ENCODE measurements around the gene FAM187B. TPM values are rescaled to one million over a fixed set of nuclear protein-coding genes. Genes with fewer than 3 reads are reported as not detected.

Gene FAM187B
- total and polyA plus RNA-seq, 2 donors from 2014 or later: not detected

- DNase-seq: no peak
- H3K4me3 ChIP-seq (ENCODE audit: low read length in 3 of 3): no peak overlapping the region
- H3K36me3 ChIP-seq (ENCODE audit: control insufficient read depth in 2 of 3, insufficient read depth in 3 of 3, low read length in 3 of 3): no peaks in the 10 kb centered on the region
- FAIRE-seq: no peak
- intact Hi-C loops (cut with DNase I): no loop called here
- no peaks in the 10 kb centered on the region for H3K9me3 ChIP-seq (ENCODE audit: control insufficient read depth in 2 of 3, insufficient read depth in 1 of 3, low read length in 3 of 3)
- no peak for TF ChIP-seq CTCF (IDR thresholded peaks at IDR 0.05; ENCODE audit: borderline replicate concordance, extremely low read depth, insufficient read depth)
- H3K27me3 ChIP-seq (ENCODE audit: control insufficient read depth, insufficient read depth, low read length): no peaks in the 10 kb centered on the region
- no peak overlapping the region for H3K9ac ChIP-seq (ENCODE audit: low read length in 3 of 3)
- H3K27ac ChIP-seq (ENCODE audit: low read depth in 2 of 2, low read length in 2 of 2): no peak overlapping the region
- no peaks in the 10 kb centered on the region for H3K4me1 ChIP-seq (ENCODE audit: control insufficient read depth in 2 of 3, insufficient read depth in 2 of 3, low read depth in 1 of 3, low read length in 3 of 3)
Observed at GRCh38 chr19:35178701-35179100, 49.8 kb downstream of the FAM187B start.

- Histone ChIP-seq H3K4me1 (ENCODE audit: control insufficient read depth in 2 of 3, insufficient read depth in 2 of 3, low read depth in 1 of 3, low read length in 3 of 3) (no peaks in the 10 kb centered on the region), H3K27ac (ENCODE audit: low read depth in 2 of 2, low read length in 2 of 2) (no peak overlapping the region), H3K27me3 (ENCODE audit: control insufficient read depth, insufficient read depth, low read length) (no peaks in the 10 kb centered on the region), H3K4me3 (ENCODE audit: low read length in 3 of 3) (no peak overlapping the region), H3K36me3 (ENCODE audit: control insufficient read depth in 2 of 3, insufficient read depth in 3 of 3, low read length in 3 of 3) (no peaks in the 10 kb centered on the region), H3K9me3 (ENCODE audit: control insufficient read depth in 2 of 3, insufficient read depth in 1 of 3, low read length in 3 of 3) (no peaks in the 10 kb centered on the region), H3K9ac (ENCODE audit: low read length in 3 of 3) (no peak overlapping the region)
- FAIRE-seq (no peak), DNase-seq (no peak)
- intact Hi-C loops (cut with DNase I): no loop called here
- TF ChIP-seq CTCF (IDR thresholded peaks at IDR 0.05; ENCODE audit: borderline replicate concordance, extremely low read depth, insufficient read depth): no peak
Observed at GRCh38 chr19:35177377-35178274, 50.9 kb downstream of the FAM187B start.

- Histone ChIP-seq H3K9ac (ENCODE audit: low read length in 3 of 3) (no peak overlapping the region), H3K4me3 (ENCODE audit: low read length in 3 of 3) (no peak overlapping the region), H3K9me3 (ENCODE audit: control insufficient read depth in 2 of 3, insufficient read depth in 1 of 3, low read length in 3 of 3) (no peaks in the 10 kb centered on the region), H3K27ac (ENCODE audit: low read depth in 2 of 2, low read length in 2 of 2) (no peak overlapping the region), H3K36me3 (ENCODE audit: control insufficient read depth in 2 of 3, insufficient read depth in 3 of 3, low read length in 3 of 3) (no peaks in the 10 kb centered on the region), H3K27me3 (ENCODE audit: control insufficient read depth, insufficient read depth, low read length) (no peaks in the 10 kb centered on the region), H3K4me1 (ENCODE audit: control insufficient read depth in 2 of 3, insufficient read depth in 2 of 3, low read depth in 1 of 3, low read length in 3 of 3) (no peaks in the 10 kb centered on the region)
- TF ChIP-seq CTCF (IDR thresholded peaks at IDR 0.05; ENCODE audit: borderline replicate concordance, extremely low read depth, insufficient read depth): no peak
- FAIRE-seq (no peak), DNase-seq (no peak)
- intact Hi-C loops (cut with DNase I): no loop called here
Observed at GRCh38 chr19:35176181-35176570, 52.4 kb downstream of the FAM187B start.

Other genes with a start within 250 kb of the FAM187B start
- gene GRAMD1A, start 228.4 kb downstream of the FAM187B start, total RNA-seq: 87.3 TPM
- 29.8 TPM for gene GRAMD1A, start 228.4 kb downstream of the FAM187B start, polyA plus RNA-seq (ENCODE audit: insufficient read depth, low read depth, low replicate concordance)
- 24.1 TPM for gene SCN1B, start 198.3 kb downstream of the FAM187B start, total RNA-seq
- gene SCN1B, start 198.3 kb downstream of the FAM187B start, polyA plus RNA-seq (ENCODE audit: insufficient read depth, low read depth, low replicate concordance): 9.6 TPM
- gene HPN, start 187.0 kb downstream of the FAM187B start, total RNA-seq: 134 TPM
- 331 TPM for gene HPN, start 187.0 kb downstream of the FAM187B start, polyA plus RNA-seq (ENCODE audit: insufficient read depth, low read depth, low replicate concordance)
- 33.7 TPM for gene FXYD3, start 112.9 kb downstream of the FAM187B start, total RNA-seq
- 26.4 TPM for gene FXYD3, start 112.9 kb downstream of the FAM187B start, polyA plus RNA-seq (ENCODE audit: insufficient read depth, low read depth, low replicate concordance)
- gene LGI4, start 93.7 kb downstream of the FAM187B start, total RNA-seq: 7.5 TPM
- gene LGI4, start 93.7 kb downstream of the FAM187B start, polyA plus RNA-seq (ENCODE audit: insufficient read depth, low read depth, low replicate concordance): 5.1 TPM
- 31.8 TPM for gene FXYD1, start 89.9 kb downstream of the FAM187B start, total RNA-seq
- 39.0 TPM for gene FXYD1, start 89.9 kb downstream of the FAM187B start, polyA plus RNA-seq (ENCODE audit: insufficient read depth, low read depth, low replicate concordance)
- gene FXYD7, start 85.5 kb downstream of the FAM187B start, total RNA-seq: 0.94 TPM
- gene FXYD7, start 85.5 kb downstream of the FAM187B start, polyA plus RNA-seq (ENCODE audit: insufficient read depth, low read depth, low replicate concordance): not detected
- gene FXYD5, start 74.0 kb downstream of the FAM187B start, total RNA-seq: 84.5 TPM
- 41.9 TPM for gene FXYD5, start 74.0 kb downstream of the FAM187B start, polyA plus RNA-seq (ENCODE audit: insufficient read depth, low read depth, low replicate concordance)
- gene LSR, start 20.3 kb upstream of the FAM187B start, total RNA-seq: 87.2 TPM
- gene LSR, start 20.3 kb upstream of the FAM187B start, polyA plus RNA-seq (ENCODE audit: insufficient read depth, low read depth, low replicate concordance): 37.9 TPM
- 118 TPM for gene USF2, start 40.2 kb upstream of the FAM187B start, total RNA-seq
- 82.8 TPM for gene USF2, start 40.2 kb upstream of the FAM187B start, polyA plus RNA-seq (ENCODE audit: insufficient read depth, low read depth, low replicate concordance)
- gene HAMP, start 53.8 kb upstream of the FAM187B start, total RNA-seq: 1.3 TPM
- gene HAMP, start 53.8 kb upstream of the FAM187B start, polyA plus RNA-seq (ENCODE audit: insufficient read depth, low read depth, low replicate concordance): 1.1 TPM
- 1.1 TPM for gene MAG, start 63.4 kb upstream of the FAM187B start, total RNA-seq
- 0.41 TPM for gene MAG, start 63.4 kb upstream of the FAM187B start, polyA plus RNA-seq (ENCODE audit: insufficient read depth, low read depth, low replicate concordance)
- 15.4 TPM for gene CD22, start 100.4 kb upstream of the FAM187B start, total RNA-seq
- gene CD22, start 100.4 kb upstream of the FAM187B start, polyA plus RNA-seq (ENCODE audit: insufficient read depth, low read depth, low replicate concordance): 0.82 TPM
- gene FFAR1, start 119.2 kb upstream of the FAM187B start, total RNA-seq: not detected
- gene FFAR1, start 119.2 kb upstream of the FAM187B start, polyA plus RNA-seq (ENCODE audit: insufficient read depth, low read depth, low replicate concordance): not detected
- not detected for gene FFAR3, start 129.7 kb upstream of the FAM187B start, total RNA-seq
- gene FFAR3, start 129.7 kb upstream of the FAM187B start, polyA plus RNA-seq (ENCODE audit: insufficient read depth, low read depth, low replicate concordance): not detected
- not detected for gene GPR42, start 142.3 kb upstream of the FAM187B start, total RNA-seq
- not detected for gene GPR42, start 142.3 kb upstream of the FAM187B start, polyA plus RNA-seq (ENCODE audit: insufficient read depth, low read depth, low replicate concordance)
- gene FFAR2, start 219.5 kb upstream of the FAM187B start, total RNA-seq: 0.22 TPM
- not detected for gene FFAR2, start 219.5 kb upstream of the FAM187B start, polyA plus RNA-seq (ENCODE audit: insufficient read depth, low read depth, low replicate concordance)

Measured in kidney (tissue), 14 donors.